ENCODE data around the gene NPHP4. TPM values are rescaled to one million over a fixed set of nuclear protein-coding genes. Genes with fewer than 3 reads are reported as not detected.

Gene NPHP4
- total RNA-seq, 1 experiment from 2014 or later: 18.8 TPM

- Histone ChIP-seq H3K9me3 (ENCODE audit: low read length) (no peaks in the 10 kb centered on the region), H3K4me2 (ENCODE audit: low read length) (no peak overlapping the region), H3K79me2 (ENCODE audit: low read length) (no peaks in the 10 kb centered on the region), H4K20me1 (ENCODE audit: low read length) (no peaks in the 10 kb centered on the region), H3K27ac (ENCODE audit: low read length) (no peak overlapping the region), H2AFZ (ENCODE audit: low read length) (no peak overlapping the region), H3K9me2 (replicated peaks; ENCODE audit: low read length) (no peaks in the 10 kb centered on the region), H3K36me3 (ENCODE audit: low read depth, low read length) (no peaks in the 10 kb centered on the region), H3K4me1 (ENCODE audit: insufficient read depth, low read length) (no peaks in the 10 kb centered on the region), H3K4me3 (ENCODE audit: low read length) (no peak overlapping the region), H3F3A (ENCODE audit: low read length, unreplicated experiment) (no peaks in the 10 kb centered on the region), H3K9ac (ENCODE audit: low read length) (no peak overlapping the region), H3K27me3 (ENCODE audit: low read length) (no peaks in the 10 kb centered on the region)
- DNase-seq (no peak), ATAC-seq (no peak)
- BruUV-seq (replicated peaks): no TSS peak
- TF ChIP-seq, protein P1, sequence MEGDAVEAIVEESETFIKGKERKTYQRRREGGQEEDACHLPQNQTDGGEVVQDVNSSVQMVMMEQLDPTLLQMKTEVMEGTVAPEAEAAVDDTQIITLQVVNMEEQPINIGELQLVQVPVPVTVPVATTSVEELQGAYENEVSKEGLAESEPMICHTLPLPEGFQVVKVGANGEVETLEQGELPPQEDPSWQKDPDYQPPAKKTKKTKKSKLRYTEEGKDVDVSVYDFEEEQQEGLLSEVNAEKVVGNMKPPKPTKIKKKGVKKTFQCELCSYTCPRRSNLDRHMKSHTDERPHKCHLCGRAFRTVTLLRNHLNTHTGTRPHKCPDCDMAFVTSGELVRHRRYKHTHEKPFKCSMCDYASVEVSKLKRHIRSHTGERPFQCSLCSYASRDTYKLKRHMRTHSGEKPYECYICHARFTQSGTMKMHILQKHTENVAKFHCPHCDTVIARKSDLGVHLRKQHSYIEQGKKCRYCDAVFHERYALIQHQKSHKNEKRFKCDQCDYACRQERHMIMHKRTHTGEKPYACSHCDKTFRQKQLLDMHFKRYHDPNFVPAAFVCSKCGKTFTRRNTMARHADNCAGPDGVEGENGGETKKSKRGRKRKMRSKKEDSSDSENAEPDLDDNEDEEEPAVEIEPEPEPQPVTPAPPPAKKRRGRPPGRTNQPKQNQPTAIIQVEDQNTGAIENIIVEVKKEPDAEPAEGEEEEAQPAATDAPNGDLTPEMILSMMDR (conservative IDR thresholded peaks at IDR 0.05; ENCODE audit: low read depth, low read length): no peak
- no peak for TF ChIP-seq EZH2phosphoT487 (IDR thresholded peaks at IDR 0.05; ENCODE audit: borderline replicate concordance, low read length)
- no peak for TF ChIP-seq EZH2 (IDR thresholded peaks at IDR 0.05; ENCODE audit: low read length, unreplicated experiment)
- intact Hi-C loops (cut with micrococcal nuclease): no loop called here
- ChIA-PET POLR2A (ENCODE audit: unreplicated experiment) (no interaction called here), CTCF (no interaction called here)
Observed at GRCh38 chr1:6026095-6026809, 34.0 kb upstream of the NPHP4 start.

GRCh38 chr1:6025269-6026094 is 33.3 kb upstream of the NPHP4 start:
- Histone ChIP-seq H3K4me1 (ENCODE audit: insufficient read depth, low read length) (no peaks in the 10 kb centered on the region), H3F3A (ENCODE audit: low read length, unreplicated experiment) (no peaks in the 10 kb centered on the region), H3K27ac (ENCODE audit: low read length) (no peak overlapping the region), H3K4me2 (ENCODE audit: low read length) (no peak overlapping the region), H3K4me3 (ENCODE audit: low read length) (no peak overlapping the region), H3K9me3 (ENCODE audit: low read length) (no peaks in the 10 kb centered on the region), H3K36me3 (ENCODE audit: low read depth, low read length) (no peaks in the 10 kb centered on the region), H3K27me3 (ENCODE audit: low read length) (no peaks in the 10 kb centered on the region), H3K9me2 (replicated peaks; ENCODE audit: low read length) (no peaks in the 10 kb centered on the region), H3K9ac (ENCODE audit: low read length) (no peak overlapping the region), H2AFZ (ENCODE audit: low read length) (no peak overlapping the region), H4K20me1 (ENCODE audit: low read length) (no peaks in the 10 kb centered on the region), H3K79me2 (ENCODE audit: low read length) (no peaks in the 10 kb centered on the region)
- intact Hi-C loops (cut with micrococcal nuclease): no loop called here
- ChIA-PET POLR2A (ENCODE audit: unreplicated experiment) (no interaction called here), CTCF (no interaction called here)
- BruUV-seq (replicated peaks): no TSS peak
- no peak for DNase-seq
- ATAC-seq: no peak; the same call in 1 of the 2 replicates
- no peak for TF ChIP-seq EZH2 (IDR thresholded peaks at IDR 0.05; ENCODE audit: low read length, unreplicated experiment)
- TF ChIP-seq, protein P1 (conservative IDR thresholded peaks at IDR 0.05; ENCODE audit: low read depth, low read length): no peak
- TF ChIP-seq EZH2phosphoT487 (IDR thresholded peaks at IDR 0.05; ENCODE audit: borderline replicate concordance, low read length): no peak

GRCh38 chr1:6024376-6024775 is 32.2 kb upstream of the NPHP4 start:
- ATAC-seq (no peak), DNase-seq (no peak)
- CTCF ChIA-PET: no interaction called here
- H3K4me1 ChIP-seq (ENCODE audit: insufficient read depth, low read length): no peaks in the 10 kb centered on the region
- intact Hi-C loops (cut with micrococcal nuclease): no loop called here
- no peak overlapping the region for H3K4me3 ChIP-seq (ENCODE audit: low read length)
- no peak overlapping the region for H3K27ac ChIP-seq (ENCODE audit: low read length)
- no peak overlapping the region for H3K4me2 ChIP-seq (ENCODE audit: low read length)
- no peaks in the 10 kb centered on the region for H4K20me1 ChIP-seq (ENCODE audit: low read length)
- no TSS peak for BruUV-seq (replicated peaks)
- no peak overlapping the region for H2AFZ ChIP-seq (ENCODE audit: low read length)
- H3K27me3 ChIP-seq (ENCODE audit: low read length): no peaks in the 10 kb centered on the region
- no peaks in the 10 kb centered on the region for H3K9me2 ChIP-seq (replicated peaks; ENCODE audit: low read length)
- H3K9ac ChIP-seq (ENCODE audit: low read length): no peak overlapping the region
- H3K79me2 ChIP-seq (ENCODE audit: low read length): no peaks in the 10 kb centered on the region
- POLR2A ChIA-PET (ENCODE audit: unreplicated experiment): no interaction called here
- no peaks in the 10 kb centered on the region for H3K9me3 ChIP-seq (ENCODE audit: low read length)
- H3F3A ChIP-seq (ENCODE audit: low read length, unreplicated experiment): no peaks in the 10 kb centered on the region
- no peaks in the 10 kb centered on the region for H3K36me3 ChIP-seq (ENCODE audit: low read depth, low read length)
- no peak for TF ChIP-seq EZH2 (IDR thresholded peaks at IDR 0.05; ENCODE audit: low read length, unreplicated experiment)
- no peak for TF ChIP-seq EZH2phosphoT487 (IDR thresholded peaks at IDR 0.05; ENCODE audit: borderline replicate concordance, low read length)
- TF ChIP-seq, protein P1 (conservative IDR thresholded peaks at IDR 0.05; ENCODE audit: low read depth, low read length): no peak
